HCT116 (cell line): ENCODE measurements around the gene MYO5C. TPM values are rescaled to one million over a fixed set of nuclear protein-coding genes. Genes with fewer than 3 reads are reported as not detected.

Experiments used
- ATAC-seq: fragments of 200-7000 bp; cut with Tn5 transposase; 2 replicates; pipeline ENCODE4 v1.9.1; 2020; ENCODE audit warnings: mild to moderate bottlenecking, moderate library complexity
- BruUV-seq: library from RNA; stranded (reverse); fragments of 400-500 nt; replicated peaks from 2 replicates; lab custom pipeline; 2021; lab: Mats Ljungman, UMichigan
- CTCF ChIA-PET: fragments of 300-600 bp; sonication (Branson Sonifier 250); formaldehyde crosslinking; loops from one replicate; lab custom pipeline; 2021; ENCODE audit warnings: antibody characterized with exemption; lab: Charles Lee
- POLR2A ChIA-PET: fragments of 300-600, 350-600 bp; sonication (Branson Sonifier 250); formaldehyde crosslinking; loops from one replicate; lab custom pipeline; 2021; ENCODE audit warnings: antibody characterized with exemption; lab: Charles Lee
- RAD21 ChIA-PET, 2 experiments: fragments of 300-600 bp; sonication (Branson Sonifier 250); formaldehyde crosslinking; loops; one replicate each; lab custom pipeline; 2023; ENCODE audit warnings: low total read pairs in 2 of 2; ENCODE audit not compliant: uncharacterized antibody in 2 of 2, unreplicated experiment in 2 of 2, low non-redundant PET in 1 of 2; lab: Charles Lee
- DNase-seq: peaks from one replicate; pipeline ENCODE4 v3.0.0-alpha.2; 2010; ENCODE audit warnings: low read depth, low spot score
- H2AFZ ChIP-seq: fragments of 200-600 bp; shearing (Covaris generic), sonication (generic); 2 replicates; pipeline ENCODE4 v1.6.1; 2017; ENCODE audit warnings: low read depth, mixed run types, mixed read lengths, antibody characterized with exemption, low read length; ENCODE audit not compliant: poor library complexity, severe bottlenecking
- H3K27ac ChIP-seq: 2 replicates; pipeline ENCODE4 v1.5.1; 2012; ENCODE audit warnings: low read depth, low read length
- H3K27me3 ChIP-seq: fragments of 200-600 bp; sonication (generic); 2 replicates; pipeline ENCODE4 v1.6.1; 2016; ENCODE audit warnings: mixed run types, low read length, mixed read lengths; ENCODE audit not compliant: insufficient read depth
- H3K36me3 ChIP-seq, 2 experiments: fragments of 200-500 bp in 1 of 2; fragments of 200-600 bp in 1 of 2; sonication (Bioruptor generic) in 1 of 2; sonication (generic) in 1 of 2; 2 replicates each; pipeline versions ENCODE4 v1.5.1 to v1.6.1; 2014 to 2016; ENCODE audit warnings: low read length in 2 of 2, inconsistent platforms in 1 of 2, mixed read lengths in 1 of 2, mixed run types in 1 of 2; ENCODE audit not compliant: insufficient read depth in 2 of 2, control insufficient read depth in 1 of 2
- H3K4me1 ChIP-seq, 2 experiments: fragments of 200-600 bp in 1 of 2; sonication (generic) in 1 of 2; 2 replicates each; pipeline versions ENCODE4 v1.5.1 to v1.6.1; 2012 to 2017; ENCODE audit warnings: low read length in 2 of 2, inconsistent platforms in 1 of 2, mild to moderate bottlenecking in 1 of 2, mixed read lengths in 1 of 2, mixed run types in 1 of 2, moderate library complexity in 1 of 2; ENCODE audit not compliant: insufficient read depth in 2 of 2, control insufficient read depth in 1 of 2
- H3K4me2 ChIP-seq: fragments of 200-600 bp; sonication (generic); 2 replicates; pipeline ENCODE4 v1.6.1; 2017; ENCODE audit warnings: mixed run types, low read length, mixed read lengths
- H3K4me3 ChIP-seq, 2 experiments: fragments of 200-600 bp in 1 of 2; sonication (generic) in 1 of 2; replicated peaks in 1 of 2; 2 replicates each; pipeline ENCODE4 v1.5.1; 2011 to 2016; ENCODE audit warnings: low read length in 2 of 2, control low read depth in 1 of 2, low read depth in 1 of 2, mild to moderate bottlenecking in 1 of 2, mixed read lengths in 1 of 2, mixed run types in 1 of 2
- H3K79me2 ChIP-seq: fragments of 200-600 bp; sonication (generic); 2 replicates; pipeline ENCODE4 v1.6.1; 2017; ENCODE audit warnings: mild to moderate bottlenecking, mixed run types, low read length, moderate library complexity, mixed read lengths; ENCODE audit not compliant: insufficient read depth
- H3K9ac ChIP-seq: fragments of 200-600 bp; sonication (generic); 2 replicates; pipeline ENCODE4 v1.6.1; 2016; ENCODE audit warnings: low read length, mixed read lengths
- H3K9me2 ChIP-seq: fragments of 200-600 bp; sonication (generic), shearing (Covaris generic); 2 replicates; pipeline ENCODE4 v1.6.1; 2017; ENCODE audit warnings: mixed run types, mild to moderate bottlenecking, moderate library complexity; ENCODE audit not compliant: insufficient read depth
- H3K9me3 ChIP-seq, 2 experiments: fragments of 200-500 bp in 1 of 2; fragments of 200-600 bp in 1 of 2; sonication (Bioruptor generic) in 1 of 2; sonication (generic) in 1 of 2; 2 replicates each; pipeline ENCODE4 v1.6.1; 2014 to 2017; ENCODE audit warnings: low read length in 2 of 2, mixed read lengths in 2 of 2, inconsistent platforms in 1 of 2, low read depth in 1 of 2, mild to moderate bottlenecking in 1 of 2, mixed run types in 1 of 2, moderate library complexity in 1 of 2; ENCODE audit not compliant: control insufficient read depth in 1 of 2, insufficient read depth in 1 of 2
- H4K20me1 ChIP-seq: fragments of 200-600 bp; sonication (generic), shearing (Covaris generic); 2 replicates; pipeline ENCODE4 v1.6.1; 2017; ENCODE audit warnings: mixed run types, mild to moderate bottlenecking, moderate library complexity; ENCODE audit not compliant: insufficient read depth
- ATF3 ChIP-seq: IDR thresholded peaks from 2 replicates; pipeline ENCODE4 v1.6.1; 2012
- CBX3 ChIP-seq: IDR thresholded peaks from 2 replicates; pipeline ENCODE4 v1.6.1; 2012; ENCODE audit warnings: low read depth
- CTCF ChIP-seq, 3 experiments: fragments of 200-600 bp in 1 of 3; sonication (generic) in 1 of 3; IDR thresholded peaks in 2 of 3; conservative IDR thresholded peaks in 1 of 3; 2 replicates each; pipeline ENCODE4 v1.5.1; 2012 to 2017; ENCODE audit warnings: low read depth in 2 of 3, low read length in 2 of 3, antibody characterized with exemption in 1 of 3, borderline replicate concordance in 1 of 3, control low read depth in 1 of 3, mild to moderate bottlenecking in 1 of 3, mixed read lengths in 1 of 3, mixed run types in 1 of 3, moderate library complexity in 1 of 3; ENCODE audit not compliant: insufficient read depth in 1 of 3
- EGR1 ChIP-seq: IDR thresholded peaks from 2 replicates; pipeline ENCODE4 v1.6.1; 2012; ENCODE audit warnings: low read depth
- ELF1 ChIP-seq: IDR thresholded peaks from 2 replicates; pipeline ENCODE4 v1.6.1; 2012; ENCODE audit warnings: low read depth, borderline replicate concordance
- EZH2 ChIP-seq: fragments of 200-600 bp; sonication (generic); IDR thresholded peaks from 2 replicates; pipeline ENCODE4 v1.6.1; 2017; ENCODE audit warnings: antibody characterized with exemption, mixed run types
- FOSL1 ChIP-seq: IDR thresholded peaks from 2 replicates; pipeline ENCODE4 v1.6.1; 2012; ENCODE audit warnings: low read depth
- JUND ChIP-seq: IDR thresholded peaks from 2 replicates; pipeline ENCODE4 v1.6.1; 2012
- MAX ChIP-seq: IDR thresholded peaks from 2 replicates; pipeline ENCODE4 v1.6.1; 2012
- POLR2A ChIP-seq: IDR thresholded peaks from 2 replicates; pipeline ENCODE4 v1.7.0; 2011; ENCODE audit warnings: borderline replicate concordance; ENCODE audit not compliant: insufficient read depth, insufficient read length; ENCODE audit errors: extremely low read depth
- RAD21 ChIP-seq: IDR thresholded peaks from 2 replicates; pipeline ENCODE4 v1.6.1; 2012; ENCODE audit warnings: low read depth, mild to moderate bottlenecking
- SIN3A ChIP-seq: IDR thresholded peaks from 2 replicates; pipeline ENCODE4 v1.6.1; 2012; ENCODE audit warnings: low read depth
- SRF ChIP-seq: IDR thresholded peaks from 2 replicates; pipeline ENCODE4 v1.6.1; 2012; ENCODE audit warnings: low read depth
- TCF7L2 ChIP-seq: IDR thresholded peaks from 2 replicates; pipeline ENCODE4 v1.7.0; 2011; ENCODE audit warnings: borderline replicate concordance, inconsistent platforms; ENCODE audit not compliant: insufficient read depth, insufficient read length; ENCODE audit errors: extremely low read depth
- YY1 ChIP-seq: IDR thresholded peaks from 2 replicates; pipeline ENCODE4 v1.6.1; 2011; ENCODE audit warnings: low read length, low read depth, moderate library complexity, mild to moderate bottlenecking; ENCODE audit not compliant: insufficient replicate concordance; ENCODE audit errors: extremely low read depth
- ZNF274 ChIP-seq: fragments of 200-500 bp; sonication (Bioruptor generic); IDR thresholded peaks from 2 replicates; pipeline ENCODE4 v1.6.1; 2014; ENCODE audit warnings: mild to moderate bottlenecking, low read depth, low read length, inconsistent platforms
- intact Hi-C: fragments of 100-400 bp; cut with micrococcal nuclease; formaldehyde crosslinking; loops from 2 replicates; pipeline ENCODE4 v1.10.0; 2022
- total RNA-seq: library from RNA; stranded (reverse); gene quantifications from one replicate; pipeline ENCODE4 v1.2.1, GENCODE V29; 2021; ENCODE audit not compliant: unreplicated experiment
- TF ChIP-seq, protein P1 (sequence below): IDR thresholded peaks from 2 replicates; pipeline ENCODE4 v1.6.1; 2011; ENCODE audit warnings: mild to moderate bottlenecking, low read length, moderate library complexity; ENCODE audit not compliant: insufficient replicate concordance; ENCODE audit errors: extremely low read depth
- TF ChIP-seq, protein P2 (sequence below): IDR thresholded peaks from 2 replicates; pipeline ENCODE4 v1.6.1; 2012; ENCODE audit warnings: low read depth

Gene MYO5C
- total RNA-seq, 1 experiment from 2014 or later: 34.0 TPM

- no peak overlapping the region for H3K4me2 ChIP-seq
- no peak overlapping the region for H2AFZ ChIP-seq
- ChIA-PET RAD21 (no interaction called here), CTCF (no interaction called here), POLR2A (no interaction called here)
- no peaks in the 10 kb centered on the region for H3K9me2 ChIP-seq
- no peaks in the 10 kb centered on the region for H4K20me1 ChIP-seq
- H3K9ac ChIP-seq: no peak overlapping the region
- H3K79me2 ChIP-seq: peaks cover 24% of the 10 kb centered on the region; the same call in 1 of the 2 replicates
- H3K36me3 ChIP-seq: peaks cover 7 to 10% of the 10 kb centered on the region in 2 experiments; a peak in 3 of 4 replicates
- no peak overlapping the region for H3K4me3 ChIP-seq
- no peak for TF ChIP-seq POLR2A
- TF ChIP-seq SIN3A: no peak
- TF ChIP-seq, protein P1, sequence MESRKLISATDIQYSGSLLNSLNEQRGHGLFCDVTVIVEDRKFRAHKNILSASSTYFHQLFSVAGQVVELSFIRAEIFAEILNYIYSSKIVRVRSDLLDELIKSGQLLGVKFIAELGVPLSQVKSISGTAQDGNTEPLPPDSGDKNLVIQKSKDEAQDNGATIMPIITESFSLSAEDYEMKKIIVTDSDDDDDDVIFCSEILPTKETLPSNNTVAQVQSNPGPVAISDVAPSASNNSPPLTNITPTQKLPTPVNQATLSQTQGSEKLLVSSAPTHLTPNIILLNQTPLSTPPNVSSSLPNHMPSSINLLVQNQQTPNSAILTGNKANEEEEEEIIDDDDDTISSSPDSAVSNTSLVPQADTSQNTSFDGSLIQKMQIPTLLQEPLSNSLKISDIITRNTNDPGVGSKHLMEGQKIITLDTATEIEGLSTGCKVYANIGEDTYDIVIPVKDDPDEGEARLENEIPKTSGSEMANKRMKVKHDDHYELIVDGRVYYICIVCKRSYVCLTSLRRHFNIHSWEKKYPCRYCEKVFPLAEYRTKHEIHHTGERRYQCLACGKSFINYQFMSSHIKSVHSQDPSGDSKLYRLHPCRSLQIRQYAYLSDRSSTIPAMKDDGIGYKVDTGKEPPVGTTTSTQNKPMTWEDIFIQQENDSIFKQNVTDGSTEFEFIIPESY: no peak
- TF ChIP-seq FOSL1: no peak
- no peak for TF ChIP-seq EGR1
- no peak for TF ChIP-seq ZNF274
- no peak for TF ChIP-seq JUND
- TF ChIP-seq, protein P2, sequence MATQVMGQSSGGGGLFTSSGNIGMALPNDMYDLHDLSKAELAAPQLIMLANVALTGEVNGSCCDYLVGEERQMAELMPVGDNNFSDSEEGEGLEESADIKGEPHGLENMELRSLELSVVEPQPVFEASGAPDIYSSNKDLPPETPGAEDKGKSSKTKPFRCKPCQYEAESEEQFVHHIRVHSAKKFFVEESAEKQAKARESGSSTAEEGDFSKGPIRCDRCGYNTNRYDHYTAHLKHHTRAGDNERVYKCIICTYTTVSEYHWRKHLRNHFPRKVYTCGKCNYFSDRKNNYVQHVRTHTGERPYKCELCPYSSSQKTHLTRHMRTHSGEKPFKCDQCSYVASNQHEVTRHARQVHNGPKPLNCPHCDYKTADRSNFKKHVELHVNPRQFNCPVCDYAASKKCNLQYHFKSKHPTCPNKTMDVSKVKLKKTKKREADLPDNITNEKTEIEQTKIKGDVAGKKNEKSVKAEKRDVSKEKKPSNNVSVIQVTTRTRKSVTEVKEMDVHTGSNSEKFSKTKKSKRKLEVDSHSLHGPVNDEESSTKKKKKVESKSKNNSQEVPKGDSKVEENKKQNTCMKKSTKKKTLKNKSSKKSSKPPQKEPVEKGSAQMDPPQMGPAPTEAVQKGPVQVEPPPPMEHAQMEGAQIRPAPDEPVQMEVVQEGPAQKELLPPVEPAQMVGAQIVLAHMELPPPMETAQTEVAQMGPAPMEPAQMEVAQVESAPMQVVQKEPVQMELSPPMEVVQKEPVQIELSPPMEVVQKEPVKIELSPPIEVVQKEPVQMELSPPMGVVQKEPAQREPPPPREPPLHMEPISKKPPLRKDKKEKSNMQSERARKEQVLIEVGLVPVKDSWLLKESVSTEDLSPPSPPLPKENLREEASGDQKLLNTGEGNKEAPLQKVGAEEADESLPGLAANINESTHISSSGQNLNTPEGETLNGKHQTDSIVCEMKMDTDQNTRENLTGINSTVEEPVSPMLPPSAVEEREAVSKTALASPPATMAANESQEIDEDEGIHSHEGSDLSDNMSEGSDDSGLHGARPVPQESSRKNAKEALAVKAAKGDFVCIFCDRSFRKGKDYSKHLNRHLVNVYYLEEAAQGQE: no peak
- TF ChIP-seq CTCF (IDR thresholded peaks at IDR 0.05 in 2 of 3, conservative IDR thresholded peaks at IDR 0.05 in 1 of 3; ENCODE audit: borderline replicate concordance in 1 of 3, insufficient read depth in 1 of 3, low read depth in 2 of 3, low read length in 2 of 3): no peak
- TF ChIP-seq SRF: no peak
- no peak for TF ChIP-seq RAD21
- TF ChIP-seq ATF3: no peak
- TF ChIP-seq EZH2: no peak
- no peak for TF ChIP-seq CBX3
- no peak for TF ChIP-seq ELF1
- TF ChIP-seq MAX: no peak
- TF ChIP-seq TCF7L2: no peak
- TF ChIP-seq YY1: no peak
- BruUV-seq: no TSS peak
- H3K9me3 ChIP-seq: no peaks in the 10 kb centered on the region
- no peak overlapping the region for H3K27ac ChIP-seq
- intact Hi-C loops: no loop called here
- peaks cover under 1 to 3% of the 10 kb centered on the region in 2 experiments; a peak in 2 of 4 replicates for H3K4me1 ChIP-seq
- DNase-seq (no peak), ATAC-seq (no peak)
- no peaks in the 10 kb centered on the region for H3K27me3 ChIP-seq
Measured at GRCh38 chr15:52283281-52283680, 12.3 kb downstream of the MYO5C start.
